Measurements from ENCODE around the gene TLR4. TPM values are rescaled to one million over a fixed set of nuclear protein-coding genes. Genes with fewer than 3 reads are reported as not detected.

TLR4 gene
- total RNA-seq, 6 experiments from 2014 or later = 5.3 to 14.1 (median 10.6) TPM

DNA sequence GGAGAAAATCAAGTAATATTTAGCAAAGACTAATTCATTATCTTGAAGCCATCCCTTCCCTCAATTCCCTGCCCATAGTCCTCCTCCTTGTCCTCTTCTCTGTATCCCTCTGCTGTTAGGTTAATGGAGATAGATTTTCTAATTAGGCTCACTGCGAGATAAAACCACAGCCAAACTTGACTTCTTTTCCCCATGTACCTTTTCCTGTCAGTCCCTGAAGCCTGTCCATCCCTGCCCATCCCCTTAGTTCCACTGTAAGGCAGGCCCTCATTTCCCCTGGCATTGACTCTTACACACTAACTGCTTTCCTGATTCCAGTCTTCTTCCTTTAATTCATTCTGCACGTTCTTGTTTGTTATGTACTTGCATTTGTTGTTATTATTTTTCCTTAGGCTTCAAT, 1.2 kb downstream of the TLR4 start:
- Histone ChIP-seq H3K9me3 (no peaks in the 10 kb centered on the region), H3K27ac (peak overlapping the region; percentile 58 to 88 (median 66)), H3K4me3 (peak overlapping the region; percentile 24 to 46 (median 25)), H3K27me3 (no peaks in the 10 kb centered on the region), H3K4me1 (peaks cover 0 to 10% (median 0%) of the 10 kb centered on the region in 4 donors), H3K36me3 (no peaks in the 10 kb centered on the region)
- 59% methylated on average over 2 of the region's 2 CpGs for WGBS (ENCODE audit: insufficient coverage, low coverage, low lambda C conversion rate, missing lambda C conversion rate)
- no peak for TF ChIP-seq POLR2A (IDR thresholded peaks at IDR 0.05)
- TF ChIP-seq, protein P1, sequence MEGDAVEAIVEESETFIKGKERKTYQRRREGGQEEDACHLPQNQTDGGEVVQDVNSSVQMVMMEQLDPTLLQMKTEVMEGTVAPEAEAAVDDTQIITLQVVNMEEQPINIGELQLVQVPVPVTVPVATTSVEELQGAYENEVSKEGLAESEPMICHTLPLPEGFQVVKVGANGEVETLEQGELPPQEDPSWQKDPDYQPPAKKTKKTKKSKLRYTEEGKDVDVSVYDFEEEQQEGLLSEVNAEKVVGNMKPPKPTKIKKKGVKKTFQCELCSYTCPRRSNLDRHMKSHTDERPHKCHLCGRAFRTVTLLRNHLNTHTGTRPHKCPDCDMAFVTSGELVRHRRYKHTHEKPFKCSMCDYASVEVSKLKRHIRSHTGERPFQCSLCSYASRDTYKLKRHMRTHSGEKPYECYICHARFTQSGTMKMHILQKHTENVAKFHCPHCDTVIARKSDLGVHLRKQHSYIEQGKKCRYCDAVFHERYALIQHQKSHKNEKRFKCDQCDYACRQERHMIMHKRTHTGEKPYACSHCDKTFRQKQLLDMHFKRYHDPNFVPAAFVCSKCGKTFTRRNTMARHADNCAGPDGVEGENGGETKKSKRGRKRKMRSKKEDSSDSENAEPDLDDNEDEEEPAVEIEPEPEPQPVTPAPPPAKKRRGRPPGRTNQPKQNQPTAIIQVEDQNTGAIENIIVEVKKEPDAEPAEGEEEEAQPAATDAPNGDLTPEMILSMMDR (IDR thresholded peaks at IDR 0.05) = no peak
- intact Hi-C loops (cut with DNase I) = no loop called here
- ATAC-seq = no peak
- no peak for DNase-seq

DNA sequence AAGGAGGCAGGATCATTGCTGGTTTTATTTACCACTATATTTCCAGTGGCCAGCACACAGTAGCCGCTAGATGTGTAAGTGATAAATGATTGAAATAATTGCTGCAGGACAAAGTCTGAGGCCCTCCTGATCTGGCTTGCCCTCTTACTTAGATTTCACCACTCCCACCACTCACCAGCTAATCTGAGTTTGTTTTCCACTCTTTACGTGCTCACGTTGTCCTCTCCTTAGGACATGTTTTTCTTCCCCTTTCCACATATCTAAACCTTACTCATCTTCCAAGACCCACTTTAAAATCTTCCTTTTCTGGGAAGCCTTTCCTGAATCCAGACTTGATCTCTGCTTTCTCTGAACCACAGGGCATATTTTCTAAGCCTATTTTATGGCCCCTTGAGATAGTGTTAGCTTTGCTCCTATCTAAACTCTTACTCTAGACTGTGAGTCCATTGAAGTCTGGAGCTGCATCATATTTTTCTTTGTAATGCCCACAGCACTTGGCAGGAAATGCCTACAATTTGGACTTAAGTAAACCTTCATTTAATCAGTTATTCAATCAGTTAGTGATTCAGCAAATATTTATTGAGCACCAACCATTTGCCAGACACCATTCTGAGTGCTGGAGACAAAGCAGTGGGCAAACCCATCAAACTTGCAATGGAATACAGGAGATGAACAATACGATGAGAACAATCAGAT, 2.4 kb downstream of the TLR4 start:
- TF ChIP-seq POLR2A (IDR thresholded peaks at IDR 0.05) = no peak
- TF ChIP-seq, protein P1 (IDR thresholded peaks at IDR 0.05) = no peak
- Histone ChIP-seq H3K27me3 (no peaks in the 10 kb centered on the region), H3K4me3 (peak overlapping the region; percentile 24 to 46 (median 25)), H3K27ac (peak overlapping the region; percentile 3 to 7 (median 5)), H3K9me3 (no peaks in the 10 kb centered on the region), H3K36me3 (no peaks in the 10 kb centered on the region), H3K4me1 (peaks cover 0 to 10% (median 0%) of the 10 kb centered on the region in 4 donors)
- intact Hi-C loops (cut with DNase I) = no loop called here
- peak in 1 of 4 donors; percentile 8 for ATAC-seq
- DNase-seq = no peak
- 39% methylated on average over 4 of the region's 4 CpGs for WGBS (ENCODE audit: insufficient coverage, low coverage, low lambda C conversion rate, missing lambda C conversion rate)

DNA sequence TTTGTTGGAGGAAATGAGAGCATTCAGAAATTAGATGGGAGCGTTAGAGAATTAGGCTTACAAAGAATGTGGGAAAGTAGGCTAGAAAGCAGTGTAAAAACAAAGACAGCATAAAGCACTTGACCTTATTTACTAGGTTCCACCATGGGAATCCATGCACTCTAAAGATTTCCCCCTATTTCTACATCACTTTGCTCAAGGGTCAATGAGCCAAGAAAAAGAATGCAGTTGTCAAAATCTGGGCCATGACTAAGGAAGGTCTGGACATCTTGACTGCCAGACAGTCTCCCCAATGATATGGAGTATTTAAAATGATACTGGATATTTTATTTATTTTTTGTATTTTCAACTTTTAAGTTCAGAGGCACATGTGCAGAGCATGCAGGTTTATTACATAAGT, 3.4 kb downstream of the TLR4 start:
- peaks cover 0 to 1% (median 0%) of the 10 kb centered on the region in 4 donors for H3K36me3 ChIP-seq
- no peaks in the 10 kb centered on the region for H3K27me3 ChIP-seq
- TF ChIP-seq POLR2A (IDR thresholded peaks at IDR 0.05) = no peak
- TF ChIP-seq, protein P1 (IDR thresholded peaks at IDR 0.05) = no peak
- intact Hi-C loops (cut with DNase I) = no loop called here
- ATAC-seq (no peak), DNase-seq (no peak)
- H3K27ac ChIP-seq = no peak overlapping the region
- H3K4me3 ChIP-seq = no peak overlapping the region
- peaks cover 0 to 10% (median 0%) of the 10 kb centered on the region in 4 donors for H3K4me1 ChIP-seq
- WGBS (ENCODE audit: insufficient coverage, low coverage, low lambda C conversion rate, missing lambda C conversion rate) = 82% methylated on average over 1 of the region's 1 CpG
- H3K9me3 ChIP-seq = no peaks in the 10 kb centered on the region

DNA sequence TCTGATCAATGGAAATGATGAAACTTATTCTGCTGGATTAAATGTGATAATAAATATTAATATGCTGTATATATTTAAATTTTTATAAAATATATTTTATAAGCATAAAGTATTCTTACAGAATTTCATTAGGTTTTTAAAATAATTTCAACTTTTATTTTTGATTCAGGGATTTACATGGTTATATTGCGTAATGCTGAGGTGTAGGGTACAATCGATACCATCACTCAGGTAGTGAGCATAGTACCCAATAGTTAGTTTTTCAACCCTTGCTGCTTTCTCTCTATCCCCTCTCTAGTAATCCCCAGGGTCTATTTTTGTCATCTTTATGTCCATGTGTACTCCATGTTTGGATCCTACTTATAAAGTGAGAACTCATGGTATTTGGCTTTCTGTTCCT, 5.7 kb downstream of the TLR4 start:
- H3K9me3 ChIP-seq = no peaks in the 10 kb centered on the region
- intact Hi-C loops (cut with DNase I) = no loop called here
- ATAC-seq = no peak
- no peak overlapping the region for H3K27ac ChIP-seq
- H3K27me3 ChIP-seq = no peaks in the 10 kb centered on the region
- H3K36me3 ChIP-seq = peaks cover 0 to 3% (median 0%) of the 10 kb centered on the region in 4 donors
- WGBS (ENCODE audit: insufficient coverage, low coverage, low lambda C conversion rate, missing lambda C conversion rate) = 92% methylated on average over 2 of the region's 2 CpGs
- H3K4me1 ChIP-seq = peaks cover 0 to 5% (median 0%) of the 10 kb centered on the region in 4 donors
- no peak overlapping the region for H3K4me3 ChIP-seq
- TF ChIP-seq, protein P1 (IDR thresholded peaks at IDR 0.05) = no peak
- no peak for TF ChIP-seq POLR2A (IDR thresholded peaks at IDR 0.05)
- DNase-seq = no peak
